Upper lobe of right lung (tissue), 1 donor: ENCODE results near the gene CCDC178. TPM values are rescaled to one million over a fixed set of nuclear protein-coding genes. Genes with fewer than 3 reads are reported as not detected.

Experiments used
- ATAC-seq: fragments of 200-7000 bp; cut with Tn5 transposase; one replicate; pipeline ENCODE4 v1.9.1; 2020; ENCODE audit warnings: mild to moderate bottlenecking, moderate library complexity
- DNase-seq: peaks from one replicate; pipeline ENCODE4 v3.0.0-alpha.2; 2020
- H3K27ac ChIP-seq: fragments of 200-600 bp; one replicate; pipeline ENCODE4 v1.8.0; 2022
- H3K27me3 ChIP-seq: fragments of 200-600 bp; one replicate; pipeline ENCODE4 v1.8.0; 2022; ENCODE audit warnings: mild to moderate bottlenecking
- H3K36me3 ChIP-seq: fragments of 200-600 bp; one replicate; pipeline ENCODE4 v1.8.0; 2022
- H3K4me1 ChIP-seq: fragments of 200-600 bp; one replicate; pipeline ENCODE4 v1.8.0; 2022
- H3K4me3 ChIP-seq: fragments of 200-600 bp; one replicate; pipeline ENCODE4 v1.8.0; 2022; ENCODE audit warnings: mild to moderate bottlenecking
- H3K9me3 ChIP-seq: fragments of 200-600 bp; one replicate; pipeline ENCODE4 v1.8.0; 2022
- intact Hi-C: fragments of 100-400 bp; cut with DNase I; formaldehyde crosslinking; loops from one replicate; pipeline ENCODE4 v1.11.0; 2022
- total RNA-seq: library from RNA; stranded (reverse); fragmentation: NEBNext Ultra II Directional; extraction: Animal tissue kit (Norgen Biotek cat#: 25700); gene quantifications from one replicate; pipeline ENCODE4 v1.2.1, GENCODE V29; 2021
- TF ChIP-seq, protein P1 (sequence below): fragments of 200-600 bp; IDR thresholded peaks from one replicate; pipeline ENCODE4 v1.8.0; 2022; ENCODE audit warnings: antibody characterized with exemption
- donor health status: DM: no; HTN: yes; CAD: no; lungs with severe emphysema.

The CCDC178 gene
- total RNA-seq, 1 donor from 2014 or later = 2.5 TPM

DNA sequence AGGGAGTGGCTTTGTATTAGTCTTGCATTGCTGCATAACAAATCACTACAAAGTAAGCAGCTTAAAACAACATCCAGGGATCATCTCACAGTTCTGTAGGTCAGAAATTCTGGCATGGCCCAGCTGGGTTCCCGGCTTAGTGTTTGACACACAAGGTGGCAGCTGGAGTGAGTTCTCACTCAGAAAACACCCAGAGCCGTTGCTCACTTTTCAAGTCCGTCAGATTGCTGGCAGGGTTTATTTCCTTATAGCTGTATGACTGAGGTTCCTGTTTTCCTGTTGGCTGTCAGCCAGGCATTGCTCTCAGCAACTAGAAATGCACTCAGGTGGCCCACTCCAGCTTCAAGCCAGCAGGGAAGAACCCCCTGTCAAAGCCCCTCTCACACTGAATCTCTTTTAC, 324.1 kb downstream of the CCDC178 start:
- H3K4me1 ChIP-seq = no peaks in the 10 kb centered on the region
- TF ChIP-seq, protein P1, sequence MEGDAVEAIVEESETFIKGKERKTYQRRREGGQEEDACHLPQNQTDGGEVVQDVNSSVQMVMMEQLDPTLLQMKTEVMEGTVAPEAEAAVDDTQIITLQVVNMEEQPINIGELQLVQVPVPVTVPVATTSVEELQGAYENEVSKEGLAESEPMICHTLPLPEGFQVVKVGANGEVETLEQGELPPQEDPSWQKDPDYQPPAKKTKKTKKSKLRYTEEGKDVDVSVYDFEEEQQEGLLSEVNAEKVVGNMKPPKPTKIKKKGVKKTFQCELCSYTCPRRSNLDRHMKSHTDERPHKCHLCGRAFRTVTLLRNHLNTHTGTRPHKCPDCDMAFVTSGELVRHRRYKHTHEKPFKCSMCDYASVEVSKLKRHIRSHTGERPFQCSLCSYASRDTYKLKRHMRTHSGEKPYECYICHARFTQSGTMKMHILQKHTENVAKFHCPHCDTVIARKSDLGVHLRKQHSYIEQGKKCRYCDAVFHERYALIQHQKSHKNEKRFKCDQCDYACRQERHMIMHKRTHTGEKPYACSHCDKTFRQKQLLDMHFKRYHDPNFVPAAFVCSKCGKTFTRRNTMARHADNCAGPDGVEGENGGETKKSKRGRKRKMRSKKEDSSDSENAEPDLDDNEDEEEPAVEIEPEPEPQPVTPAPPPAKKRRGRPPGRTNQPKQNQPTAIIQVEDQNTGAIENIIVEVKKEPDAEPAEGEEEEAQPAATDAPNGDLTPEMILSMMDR = no peak
- intact Hi-C loops = no loop called here
- no peaks in the 10 kb centered on the region for H3K27me3 ChIP-seq
- no peak overlapping the region for H3K27ac ChIP-seq
- DNase-seq (peak; percentile 49), ATAC-seq (peak; percentile 51)
- H3K36me3 ChIP-seq = no peaks in the 10 kb centered on the region
- H3K4me3 ChIP-seq = no peak overlapping the region
- H3K9me3 ChIP-seq = no peaks in the 10 kb centered on the region

DNA sequence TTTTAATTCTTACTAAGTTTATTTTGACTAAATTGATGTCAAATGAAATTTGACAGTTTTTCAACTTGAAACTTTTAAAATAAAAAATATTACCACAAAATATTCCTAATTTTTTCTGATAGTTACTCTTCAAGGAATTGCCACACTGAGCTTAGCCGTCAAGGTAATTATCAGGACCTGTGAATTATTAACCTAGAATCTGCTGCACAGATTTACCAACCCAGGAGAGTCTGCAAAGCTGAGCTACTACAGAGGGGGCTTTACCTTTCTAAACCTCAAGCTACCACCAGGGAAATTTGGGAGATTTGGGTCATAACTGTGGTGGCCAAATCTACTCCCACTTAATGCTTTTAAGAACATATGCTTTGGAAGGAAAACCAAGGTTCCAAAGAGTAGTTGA, 324.6 kb downstream of the CCDC178 start:
- Histone ChIP-seq H3K36me3 (no peaks in the 10 kb centered on the region), H3K27ac (no peak overlapping the region), H3K9me3 (no peaks in the 10 kb centered on the region), H3K4me1 (no peaks in the 10 kb centered on the region), H3K4me3 (no peak overlapping the region), H3K27me3 (no peaks in the 10 kb centered on the region)
- ATAC-seq = no peak
- DNase-seq = no peak
- TF ChIP-seq, protein P1 = no peak
- intact Hi-C loops = no loop called here

DNA sequence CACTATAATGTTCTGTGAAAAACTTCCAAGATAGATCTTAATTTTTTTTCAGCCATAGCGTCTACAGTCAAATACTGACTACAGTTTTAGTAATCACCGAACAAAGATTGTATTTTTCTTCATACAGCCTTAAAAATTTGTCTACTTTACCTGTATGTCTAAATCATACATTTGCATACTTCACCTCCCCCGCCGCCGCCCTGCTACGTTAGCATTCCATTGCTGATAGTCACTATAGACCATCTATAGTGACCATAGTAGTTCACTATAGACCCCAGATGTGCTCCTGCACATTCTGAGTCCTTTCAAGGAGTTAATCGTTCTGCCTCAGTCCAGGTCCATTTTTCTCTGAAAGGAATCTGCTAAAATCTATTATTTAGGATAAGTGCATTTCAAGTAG, 325.0 kb downstream of the CCDC178 start:
- no peaks in the 10 kb centered on the region for H3K27me3 ChIP-seq
- H3K4me3 ChIP-seq = no peak overlapping the region
- intact Hi-C loops = no loop called here
- TF ChIP-seq, protein P1 = no peak
- H3K27ac ChIP-seq = no peak overlapping the region
- no peaks in the 10 kb centered on the region for H3K36me3 ChIP-seq
- no peaks in the 10 kb centered on the region for H3K4me1 ChIP-seq
- DNase-seq (no peak), ATAC-seq (no peak)
- H3K9me3 ChIP-seq = no peaks in the 10 kb centered on the region

DNA sequence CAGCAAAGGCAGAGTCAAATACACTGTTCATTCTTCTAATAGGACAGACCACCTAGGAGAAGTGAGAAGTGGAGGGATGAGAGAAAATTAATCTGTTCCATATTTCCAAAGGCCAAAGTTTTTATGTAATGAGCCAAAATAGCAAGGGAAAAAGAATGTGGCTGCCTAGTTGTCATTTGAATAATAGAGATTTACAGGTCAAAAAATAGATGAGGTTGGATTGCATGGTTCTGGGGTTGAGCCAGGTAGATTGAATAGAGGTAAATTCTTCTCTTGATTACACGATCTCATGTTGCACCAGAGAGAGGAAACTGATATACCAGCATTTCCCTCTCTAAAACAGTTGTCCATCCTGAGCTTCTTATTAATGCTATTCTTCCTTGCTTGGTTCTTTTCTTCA, 325.8 kb downstream of the CCDC178 start:
- DNase-seq (no peak), ATAC-seq (no peak)
- no peaks in the 10 kb centered on the region for H3K4me1 ChIP-seq
- no peak overlapping the region for H3K27ac ChIP-seq
- TF ChIP-seq, protein P1 = no peak
- intact Hi-C loops = no loop called here
- H3K27me3 ChIP-seq = no peaks in the 10 kb centered on the region
- no peaks in the 10 kb centered on the region for H3K36me3 ChIP-seq
- no peak overlapping the region for H3K4me3 ChIP-seq
- H3K9me3 ChIP-seq = no peaks in the 10 kb centered on the region

DNA sequence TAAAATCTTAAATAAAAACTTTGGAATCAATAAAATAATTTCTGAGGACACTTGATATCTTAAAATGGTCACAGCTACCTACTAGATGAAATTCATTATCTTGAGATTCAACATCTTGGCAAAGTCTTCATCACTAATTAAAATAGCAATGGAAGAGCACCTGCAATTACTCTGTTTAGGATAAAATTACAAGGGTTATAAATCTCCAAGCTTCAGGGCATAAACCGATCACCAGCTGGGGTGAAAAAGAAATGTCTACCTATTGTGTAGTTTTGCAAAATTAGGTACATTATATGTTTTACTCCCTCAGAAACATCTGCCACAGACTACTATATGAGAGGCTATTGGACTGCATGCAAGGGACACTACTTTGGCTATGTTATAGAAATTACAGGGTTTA, 327.1 kb downstream of the CCDC178 start:
- Histone ChIP-seq H3K36me3 (no peaks in the 10 kb centered on the region), H3K4me1 (no peaks in the 10 kb centered on the region), H3K9me3 (no peaks in the 10 kb centered on the region), H3K4me3 (no peak overlapping the region), H3K27me3 (no peaks in the 10 kb centered on the region), H3K27ac (no peak overlapping the region)
- ATAC-seq (no peak), DNase-seq (no peak)
- intact Hi-C loops = no loop called here
- TF ChIP-seq, protein P1 = no peak

DNA sequence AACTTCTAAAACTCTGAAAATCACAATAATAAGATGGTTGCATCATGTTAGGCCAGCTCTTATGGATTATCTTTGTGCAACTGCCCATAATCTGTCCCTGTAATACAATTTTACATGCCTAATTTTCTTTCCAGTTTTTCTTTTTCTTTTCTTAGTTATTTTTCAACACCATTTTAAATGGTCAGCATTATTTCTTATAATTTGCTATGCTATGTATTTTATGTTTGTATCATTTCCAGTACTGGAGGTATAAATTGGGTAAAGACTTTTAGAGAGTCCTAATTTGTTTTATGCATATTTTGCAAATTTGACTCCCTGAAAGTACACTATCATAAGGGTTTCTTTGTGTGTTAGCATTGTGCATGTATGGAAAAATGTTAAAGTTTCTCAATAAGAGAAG, 333.0 kb downstream of the CCDC178 start:
- intact Hi-C loops = no loop called here
- H3K9me3 ChIP-seq = no peaks in the 10 kb centered on the region
- DNase-seq (no peak), ATAC-seq (no peak)
- no peaks in the 10 kb centered on the region for H3K4me1 ChIP-seq
- TF ChIP-seq, protein P1 = no peak
- H3K36me3 ChIP-seq = no peaks in the 10 kb centered on the region
- H3K27me3 ChIP-seq = no peaks in the 10 kb centered on the region
- no peak overlapping the region for H3K4me3 ChIP-seq
- no peak overlapping the region for H3K27ac ChIP-seq
